HG03095 (cell line): ENCODE measurements around the gene RAB3GAP1.
"Not testable (repeated sequence)": the region's sequence is repeated elsewhere in the genome, so short reads cannot be mapped to it uniquely, and the experiment has no call there.

Source experiments
- ATAC-seq: cut with Tn5 transposase; IDR thresholded peaks from one replicate; pipeline ENCODE4 v1.9.1; 2021; ENCODE audit warnings: moderate library complexity; ENCODE audit not compliant: unreplicated experiment

The RAB3GAP1 gene

GRCh38 chr2:135099802-135100483, 47.9 kb downstream of the RAB3GAP1 start:
- ATAC-seq, result no peak

GRCh38 chr2:135103843-135104242, 51.8 kb downstream of the RAB3GAP1 start:
- no peak for ATAC-seq

GRCh38 chr2:135105513-135106316, 53.6 kb downstream of the RAB3GAP1 start:
- ATAC-seq, result not testable (repeated sequence)

- ATAC-seq, result no peak
Measured at GRCh38 chr2:135113322-135113721, 61.2 kb downstream of the RAB3GAP1 start.

- ATAC-seq, result no peak
Measured at GRCh38 chr2:135119582-135119981, 67.5 kb downstream of the RAB3GAP1 start.

- no peak for ATAC-seq
Measured at GRCh38 chr2:135121016-135121657, 69.0 kb downstream of the RAB3GAP1 start.

- ATAC-seq, result not testable (repeated sequence)
Measured at GRCh38 chr2:135121658-135122039, 69.6 kb downstream of the RAB3GAP1 start.

- no peak for ATAC-seq
Measured at GRCh38 chr2:135124924-135125886, 73.1 kb downstream of the RAB3GAP1 start.

GRCh38 chr2:135125940-135126339, 73.8 kb downstream of the RAB3GAP1 start:
- no peak for ATAC-seq

GRCh38 chr2:135130751-135131150, 78.7 kb downstream of the RAB3GAP1 start:
- no peak for ATAC-seq

GRCh38 chr2:135132314-135132713, 80.2 kb downstream of the RAB3GAP1 start:
- no peak for ATAC-seq

GRCh38 chr2:135140606-135141005, 88.5 kb downstream of the RAB3GAP1 start:
- ATAC-seq, result no peak

- ATAC-seq, result no peak
Measured at GRCh38 chr2:135142323-135142722, 90.2 kb downstream of the RAB3GAP1 start.

GRCh38 chr2:135144343-135144742, 92.3 kb downstream of the RAB3GAP1 start:
- no peak for ATAC-seq

- ATAC-seq, result no peak
Measured at GRCh38 chr2:135149251-135149650, 97.2 kb downstream of the RAB3GAP1 start.

- no peak for ATAC-seq
Measured at GRCh38 chr2:135150725-135151124, 98.6 kb downstream of the RAB3GAP1 start.

GRCh38 chr2:135151615-135152014, 99.5 kb downstream of the RAB3GAP1 start:
- no peak for ATAC-seq

- ATAC-seq, result no peak
Measured at GRCh38 chr2:135152361-135152760, 100.3 kb downstream of the RAB3GAP1 start.

- no peak for ATAC-seq
Measured at GRCh38 chr2:135154962-135155361, 102.9 kb downstream of the RAB3GAP1 start.

- no peak for ATAC-seq
Measured at GRCh38 chr2:135157856-135158255, 105.8 kb downstream of the RAB3GAP1 start.

- no peak for ATAC-seq
Measured at GRCh38 chr2:135159191-135159590, 107.1 kb downstream of the RAB3GAP1 start.
